Thymus (tissue), 11 donors: ENCODE data around the gene OLFM3. TPM values are rescaled to one million over a fixed set of nuclear protein-coding genes. Genes with fewer than 3 reads are reported as not detected.

Source experiments
- DNase-seq, 9 donors: peaks; one replicate each; pipeline ENCODE4 v3.0.0-alpha.2; 2013; ENCODE audit warnings: low spot score in 9 of 9, low read depth in 6 of 9, missing footprints in 1 of 9
- H3K27ac ChIP-seq, 2 donors: one replicate each; pipeline ENCODE4 v1.5.1; 2013; ENCODE audit warnings: control low read depth in 1 of 2, low read depth in 1 of 2, low read length in 1 of 2, mild to moderate bottlenecking in 1 of 2, moderate library complexity in 1 of 2
- H3K27me3 ChIP-seq, 2 donors: one replicate each; pipeline ENCODE4 v1.5.1; 2013; ENCODE audit warnings: low read length in 1 of 2; ENCODE audit not compliant: control insufficient read depth in 2 of 2, insufficient read depth in 1 of 2
- H3K36me3 ChIP-seq, 2 donors: one replicate each; pipeline ENCODE4 v1.5.1; 2013; ENCODE audit warnings: low read length in 1 of 2, mild to moderate bottlenecking in 1 of 2, moderate library complexity in 1 of 2; ENCODE audit not compliant: control insufficient read depth in 2 of 2, insufficient read depth in 2 of 2
- H3K4me1 ChIP-seq, 2 donors: one replicate each; pipeline ENCODE4 v1.5.1; 2013; ENCODE audit warnings: low read length in 2 of 2; ENCODE audit not compliant: control insufficient read depth in 2 of 2, insufficient read depth in 2 of 2
- H3K4me3 ChIP-seq, 2 donors: one replicate each; pipeline ENCODE4 v1.5.1; 2013; ENCODE audit warnings: low read length in 2 of 2, control low read depth in 1 of 2, mild to moderate bottlenecking in 1 of 2
- H3K9me3 ChIP-seq, 2 donors: one replicate each; pipeline ENCODE4 v1.5.1; 2013; ENCODE audit warnings: low read length in 1 of 2, mild to moderate bottlenecking in 1 of 2; ENCODE audit not compliant: control insufficient read depth in 2 of 2, insufficient read depth in 1 of 2
- WGBS: extraction: QIAGEN DNeasy Blood & Tissue Kit; methylation state at CpG from one replicate; pipeline ENCODE4 v1.1.7; 2013; 5-methylcytosine and 5-hydroxymethylcytosine counted together
- polyA plus RNA-seq: library from polyadenylated mRNA; stranded (reverse); fragments of 200-250 nt; gene quantifications from one replicate; pipeline ENCODE4 v1.2.3, GENCODE V29; 2013
- total RNA-seq: library from RNA; stranded (reverse); fragments of 120-200 nt; gene quantifications from one replicate; pipeline ENCODE4 v1.2.4, GENCODE V29; 2013
- donor health status: healthy.

OLFM3 gene
- total and polyA plus RNA-seq, 2 donors, result 0.07 to 0.90 TPM

GRCh38 chr1:101929343-101929742 is 67.4 kb downstream of the OLFM3 start:
- 86% methylated on average over 1 of the region's 1 CpG for WGBS
- Histone ChIP-seq H3K27me3 (no peaks in the 10 kb centered on the region), H3K4me1 (no peaks in the 10 kb centered on the region), H3K27ac (no peak overlapping the region), H3K36me3 (no peaks in the 10 kb centered on the region), H3K4me3 (no peak overlapping the region), H3K9me3 (no peaks in the 10 kb centered on the region)
- DNase-seq, result no peak

GRCh38 chr1:101928829-101929228 is 67.9 kb downstream of the OLFM3 start:
- no peak overlapping the region for H3K27ac ChIP-seq
- no peak overlapping the region for H3K4me3 ChIP-seq
- H3K27me3 ChIP-seq, result no peaks in the 10 kb centered on the region
- 91% methylated on average over 1 of the region's 1 CpG for WGBS
- H3K9me3 ChIP-seq, result no peaks in the 10 kb centered on the region
- no peaks in the 10 kb centered on the region for H3K36me3 ChIP-seq
- peak in 1 of 9 donors; percentile 15 for DNase-seq
- no peaks in the 10 kb centered on the region for H3K4me1 ChIP-seq

DNA sequence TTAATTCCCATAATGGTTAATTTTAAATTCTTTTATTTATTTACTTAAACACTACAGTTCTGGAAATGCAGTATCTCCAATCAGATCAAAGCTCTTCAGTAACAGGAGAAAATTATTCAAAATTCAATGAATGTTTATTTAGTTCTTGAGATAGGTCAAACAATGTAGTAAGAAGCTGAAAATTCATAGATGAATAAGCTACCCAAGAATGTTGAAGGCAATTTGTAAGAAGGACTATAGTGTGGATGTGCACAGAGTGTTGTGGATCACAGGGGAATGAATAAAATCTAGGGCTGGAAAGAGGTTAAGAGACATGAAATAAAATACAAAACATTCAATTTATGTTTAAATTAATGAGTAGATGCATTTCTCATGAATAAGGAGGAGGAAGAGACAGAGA is 72.0 kb downstream of the OLFM3 start:
- Histone ChIP-seq H3K36me3 (no peaks in the 10 kb centered on the region), H3K4me3 (no peak overlapping the region), H3K27me3 (no peaks in the 10 kb centered on the region), H3K9me3 (no peaks in the 10 kb centered on the region), H3K27ac (no peak overlapping the region), H3K4me1 (no peaks in the 10 kb centered on the region)
- DNase-seq, result no peak

DNA sequence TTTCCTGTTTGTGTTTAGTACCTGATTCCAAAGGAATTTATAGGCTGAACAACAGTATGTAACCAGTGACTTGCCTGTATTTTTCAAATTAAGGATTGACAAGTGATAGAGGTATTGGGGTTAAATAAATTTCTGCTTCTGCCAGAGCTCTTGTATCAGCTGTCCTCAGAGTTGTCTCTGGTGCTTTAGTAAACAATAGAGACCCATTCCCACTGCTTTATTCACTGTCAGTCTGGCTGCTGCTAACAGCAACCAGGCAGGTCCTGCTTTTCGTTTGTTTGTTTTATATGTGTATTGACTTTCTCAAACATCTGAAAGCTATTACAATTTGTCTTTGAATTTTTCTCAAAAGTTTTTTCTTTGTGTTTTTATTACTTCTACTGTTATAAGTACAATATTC is 76.1 kb downstream of the OLFM3 start:
- no peaks in the 10 kb centered on the region for H3K4me1 ChIP-seq
- no peaks in the 10 kb centered on the region for H3K36me3 ChIP-seq
- H3K27ac ChIP-seq, result no peak overlapping the region
- 76% methylated on average over 1 of the region's 1 CpG for WGBS
- H3K4me3 ChIP-seq, result no peak overlapping the region
- H3K9me3 ChIP-seq, result no peaks in the 10 kb centered on the region
- H3K27me3 ChIP-seq, result no peaks in the 10 kb centered on the region
- DNase-seq, result no peak

GRCh38 chr1:101918277-101918676 is 78.4 kb downstream of the OLFM3 start:
- 87% methylated on average over 1 of the region's 1 CpG for WGBS
- Histone ChIP-seq H3K36me3 (no peaks in the 10 kb centered on the region), H3K4me3 (no peak overlapping the region), H3K27me3 (no peaks in the 10 kb centered on the region), H3K4me1 (no peaks in the 10 kb centered on the region), H3K27ac (no peak overlapping the region), H3K9me3 (no peaks in the 10 kb centered on the region)
- DNase-seq, result no peak

DNA sequence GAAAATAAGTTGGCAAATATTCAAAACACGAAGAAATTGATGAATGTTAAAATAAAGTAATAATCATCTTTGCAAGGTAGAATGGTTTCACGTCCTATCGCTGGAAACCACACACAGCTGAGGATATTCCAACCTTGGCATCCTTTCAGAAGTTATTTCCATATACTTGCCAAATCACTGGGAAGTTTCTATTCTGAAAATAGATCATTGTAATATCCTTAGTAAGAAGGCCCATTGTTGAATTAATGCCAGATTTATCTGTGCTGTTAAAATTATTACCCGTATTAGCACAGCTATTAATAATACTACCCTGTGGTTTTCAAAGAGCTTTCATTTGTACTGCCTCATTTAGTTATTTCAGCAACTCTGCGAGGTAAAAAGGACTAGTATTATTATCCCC is 81.1 kb downstream of the OLFM3 start:
- Histone ChIP-seq H3K27ac (no peak overlapping the region), H3K9me3 (no peaks in the 10 kb centered on the region), H3K4me3 (no peak overlapping the region), H3K36me3 (no peaks in the 10 kb centered on the region), H3K27me3 (no peaks in the 10 kb centered on the region), H3K4me1 (no peaks in the 10 kb centered on the region)
- WGBS, result 87% methylated on average over 5 of the region's 5 CpGs
- no peak for DNase-seq

GRCh38 chr1:101914473-101915242 is 82.1 kb downstream of the OLFM3 start:
- Histone ChIP-seq H3K9me3 (no peaks in the 10 kb centered on the region), H3K4me3 (no peak overlapping the region), H3K36me3 (no peaks in the 10 kb centered on the region), H3K27ac (no peak overlapping the region), H3K27me3 (no peaks in the 10 kb centered on the region), H3K4me1 (no peaks in the 10 kb centered on the region)
- DNase-seq, result no peak
- 88% methylated on average over 4 of the region's 4 CpGs for WGBS

DNA sequence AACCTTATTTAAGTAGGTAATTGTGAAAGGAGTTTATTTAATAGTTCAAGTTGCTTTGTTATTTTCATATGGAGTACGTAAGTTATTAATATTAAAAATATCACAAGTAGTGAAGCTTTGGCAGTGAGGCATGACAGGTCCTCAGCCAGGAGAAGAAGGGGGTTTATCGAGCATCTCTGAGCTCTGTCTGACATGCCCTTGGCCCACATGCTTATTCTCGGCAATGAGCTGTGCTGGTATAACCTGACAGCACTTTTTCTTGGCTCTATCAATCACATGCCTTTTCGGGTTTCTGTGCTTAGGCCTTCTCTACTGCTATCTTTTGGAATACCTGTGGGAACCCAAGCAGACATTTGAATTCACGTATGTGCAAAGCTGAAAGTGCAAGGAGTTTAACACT is 84.8 kb downstream of the OLFM3 start:
- no peaks in the 10 kb centered on the region for H3K9me3 ChIP-seq
- 89% methylated on average over 5 of the region's 5 CpGs for WGBS
- H3K27ac ChIP-seq, result no peak overlapping the region
- H3K4me1 ChIP-seq, result no peaks in the 10 kb centered on the region
- no peak for DNase-seq
- H3K4me3 ChIP-seq, result no peak overlapping the region
- H3K27me3 ChIP-seq, result no peaks in the 10 kb centered on the region
- H3K36me3 ChIP-seq, result no peaks in the 10 kb centered on the region

DNA sequence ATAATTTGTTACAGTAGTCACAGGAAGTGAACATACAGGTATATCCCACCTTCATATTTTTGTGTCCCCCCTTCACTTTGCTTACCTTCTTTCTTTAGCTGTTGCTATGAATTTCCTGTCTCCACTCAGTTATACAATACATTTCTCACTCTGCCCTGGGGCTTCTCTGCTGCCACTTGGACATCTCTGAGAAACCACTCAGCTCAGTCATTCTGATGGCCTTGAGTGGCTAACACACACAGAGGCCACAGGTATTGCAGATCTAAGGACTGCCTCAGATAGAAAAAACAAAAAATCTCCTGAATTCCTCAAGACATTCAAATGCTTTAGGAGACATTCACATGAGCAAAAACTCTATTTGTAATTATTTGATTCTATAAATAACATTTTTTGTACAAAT is 87.7 kb downstream of the OLFM3 start:
- Histone ChIP-seq H3K9me3 (no peaks in the 10 kb centered on the region), H3K27ac (no peak overlapping the region), H3K36me3 (no peaks in the 10 kb centered on the region), H3K27me3 (no peaks in the 10 kb centered on the region), H3K4me1 (no peaks in the 10 kb centered on the region), H3K4me3 (no peak overlapping the region)
- no peak for DNase-seq
